Uterus (tissue), 4 donors: ENCODE measurements around the gene ACO2. TPM values are rescaled to one million over a fixed set of nuclear protein-coding genes. Genes with fewer than 3 reads are reported as not detected.

Source experiments
- DNase-seq, 2 donors: peaks; one replicate each; pipeline ENCODE4 v3.0.0-alpha.2; 2019 to 2020
- H3K27ac ChIP-seq, 2 donors: fragments of 200-600 bp; sonication (generic); 1 replicate in 1 of 2; 2 replicates in 1 of 2; pipeline ENCODE4 v1.5.1; 2016 to 2018
- H3K27me3 ChIP-seq, 2 donors: fragments of 200-600 bp; sonication (generic); one replicate each; pipeline ENCODE4 v1.5.1; 2018 to 2019; ENCODE audit warnings: control low read depth in 1 of 2
- H3K36me3 ChIP-seq, 2 donors: fragments of 200-600 bp; sonication (generic); one replicate each; pipeline ENCODE4 v1.5.1; 2019; ENCODE audit warnings: control low read depth in 1 of 2
- H3K4me1 ChIP-seq, 2 donors: fragments of 200-600 bp; sonication (generic); one replicate each; pipeline ENCODE4 v1.5.1; 2018 to 2019; ENCODE audit warnings: control low read depth in 1 of 2
- H3K4me3 ChIP-seq, 2 donors: fragments of 200-600 bp; sonication (generic); 1 replicate in 1 of 2; 2 replicates in 1 of 2; pipeline ENCODE4 v1.5.1; 2018 to 2019; ENCODE audit warnings: mild to moderate bottlenecking in 1 of 2
- H3K9me3 ChIP-seq, 2 donors: fragments of 200-600 bp; sonication (generic); one replicate each; pipeline ENCODE4 v1.5.1; 2019; ENCODE audit warnings: control low read depth in 1 of 2
- CTCF ChIP-seq, 4 experiments: fragments of 200-600 bp in 2 of 4; fragments of 450-650 bp in 2 of 4; sonication (generic) in 2 of 4; IDR thresholded peaks; one replicate each; pipeline ENCODE4 v1.5.1; 2016 to 2019; ENCODE audit warnings: antibody characterized with exemption in 4 of 4, mild to moderate bottlenecking in 2 of 4, moderate library complexity in 1 of 4
- POLR2A ChIP-seq, 2 donors: fragments of 450-650 bp; IDR thresholded peaks; one replicate each; pipeline ENCODE4 v1.6.1; 2016; ENCODE audit warnings: antibody characterized with exemption in 2 of 2, mild to moderate bottlenecking in 1 of 2, moderate library complexity in 1 of 2
- intact Hi-C: fragments of 100-400 bp; cut with DNase I; formaldehyde crosslinking; loops from one replicate; pipeline ENCODE4 v1.15.1; 2023; ENCODE audit warnings: low total_unique reads
- total RNA-seq, 4 donors: library from RNA; depleted of rRNA in 3 of 4; stranded (reverse); fragments of >200 nt in 3 of 4; gene quantifications; one replicate each; pipeline versions ENCODE4 v1.1.0 to v1.2.4, GENCODE V29; 2014 to 2023
- donor health status: DM: yes; HTN: yes; CAD: no.

Gene ACO2
- total RNA-seq, 4 donors from 2014 or later = 21.5 to 64.4 (median 47.1) TPM

- intact Hi-C loops = no loop called here
- peak overlapping the region; percentile 69 to 72 for H3K27ac ChIP-seq
- H3K36me3 ChIP-seq = no peaks in the 10 kb centered on the region
- no peaks in the 10 kb centered on the region for H3K27me3 ChIP-seq
- no peaks in the 10 kb centered on the region for H3K9me3 ChIP-seq
- H3K4me3 ChIP-seq = no peak overlapping the region
- no peak for DNase-seq
- H3K4me1 ChIP-seq = peaks cover 0 to 10% of the 10 kb centered on the region in 2 donors
- no peak for TF ChIP-seq POLR2A (IDR thresholded peaks at IDR 0.05)
- no peak for TF ChIP-seq CTCF (IDR thresholded peaks at IDR 0.05)
These were observed 106.6 kb downstream of the ACO2 start for GRCh38 chr22:41575533-41575932.

DNA sequence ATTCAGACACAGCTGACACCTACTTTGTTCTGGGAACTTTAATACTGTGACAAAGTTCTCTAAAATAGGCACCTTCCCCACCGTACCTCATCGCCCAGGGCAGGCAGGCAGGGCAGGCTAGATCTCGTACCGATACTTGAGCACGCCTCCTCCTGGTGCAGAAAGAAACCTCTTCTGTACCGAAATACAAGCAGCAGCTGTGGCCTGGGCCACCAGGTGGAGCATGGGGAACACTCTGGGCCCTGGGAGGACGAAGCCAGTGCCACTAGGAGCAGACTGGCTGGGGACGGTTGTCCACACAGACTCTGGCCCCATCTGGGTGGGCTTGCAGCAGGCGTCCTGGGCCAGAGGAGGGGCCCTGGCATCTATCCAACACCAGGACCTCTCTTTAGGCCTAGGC lies 108.0 kb downstream of the ACO2 start:
- Histone ChIP-seq H3K27ac (peak overlapping the region in 1 of 2 donors; percentile 30), H3K4me1 (peaks cover 0 to 10% of the 10 kb centered on the region in 2 donors), H3K27me3 (no peaks in the 10 kb centered on the region), H3K4me3 (no peak overlapping the region), H3K36me3 (no peaks in the 10 kb centered on the region), H3K9me3 (no peaks in the 10 kb centered on the region)
- no peak for TF ChIP-seq POLR2A (IDR thresholded peaks at IDR 0.05)
- peak; percentile 36 to 69 (median 62) for TF ChIP-seq CTCF (IDR thresholded peaks at IDR 0.05)
- peak; percentile 47 to 54 for DNase-seq
- intact Hi-C loops = no loop called here

- H3K27me3 ChIP-seq = no peaks in the 10 kb centered on the region
- intact Hi-C loops = no loop called here
- no peak overlapping the region for H3K27ac ChIP-seq
- H3K9me3 ChIP-seq = no peaks in the 10 kb centered on the region
- no peak for DNase-seq
- H3K4me3 ChIP-seq = no peak overlapping the region
- no peaks in the 10 kb centered on the region for H3K36me3 ChIP-seq
- H3K4me1 ChIP-seq = peaks cover 0 to 10% of the 10 kb centered on the region in 2 donors
- TF ChIP-seq POLR2A (IDR thresholded peaks at IDR 0.05) (no peak), CTCF (IDR thresholded peaks at IDR 0.05) (no peak)
These were observed 109.2 kb downstream of the ACO2 start for GRCh38 chr22:41578114-41578513.

Other genes starting within 250 kb of the ACO2 start
- 1 to 10 TPM in 2 of 4 donors, not detected in 2; 1.8 to 2.6 TPM for gene CHADL, start 228.2 kb upstream of the ACO2 start, total RNA-seq
- 10 to 100 TPM; 18.7 to 38.7 (median 35.6) TPM for gene RANGAP1, start 182.9 kb upstream of the ACO2 start, total RNA-seq
- gene ZC3H7B, start 167.6 kb upstream of the ACO2 start, total RNA-seq = 10 to 100 TPM; 14.1 to 74.1 (median 28.2) TPM
- 10 to 100 TPM in 2 of 4 donors, 1 to 10 TPM in 2; 8.5 to 73.7 (median 15.1) TPM for gene TEF, start 87.2 kb upstream of the ACO2 start, total RNA-seq
- 10 to 100 TPM; 15.6 to 97.1 (median 27.8) TPM for gene TOB2, start 22.3 kb upstream of the ACO2 start, total RNA-seq
- gene PHF5A, start 425 bp upstream of the ACO2 start, total RNA-seq = 10 to 100 TPM; 38.5 to 65.1 (median 46.4) TPM
- 10 to 100 TPM in 2 of 4 donors, 1 to 10 TPM in 2; 3.2 to 41.9 (median 16.6) TPM for gene POLR3H, start 75.4 kb downstream of the ACO2 start, total RNA-seq
- gene CSDC2, start 91.9 kb downstream of the ACO2 start, total RNA-seq = 10 to 100 TPM in 2 of 4 donors, 1 to 10 TPM in 2; 2.4 to 83.0 (median 19.6) TPM
- 10 to 100 TPM; 21.0 to 76.5 (median 34.6) TPM for gene PMM1, start 120.7 kb downstream of the ACO2 start, total RNA-seq
- 10 to 100 TPM in 2 of 4 donors, 1 to 10 TPM in 2; 6.4 to 34.2 (median 9.6) TPM for gene DESI1, start 151.9 kb downstream of the ACO2 start, total RNA-seq
- 100 to 1,000 TPM in 3 of 4 donors, 10 to 100 TPM in 1; 89.1 to 303 (median 157) TPM for gene XRCC6, start 152.2 kb downstream of the ACO2 start, total RNA-seq
- gene SNU13, start 219.8 kb downstream of the ACO2 start, total RNA-seq = 100 to 1,000 TPM in 2 of 4 donors, 10 to 100 TPM in 2; 62.1 to 136 (median 96.2) TPM
- gene MEI1, start 230.4 kb downstream of the ACO2 start, total RNA-seq = 1 to 10 TPM in 1 of 4 donors, under 1 TPM in 1, not detected in 2; 0.70 to 1.9 TPM